Esophagus mucosa (tissue), 1 donor: Measurements from ENCODE around the gene APOBEC3B. TPM values are rescaled to one million over a fixed set of nuclear protein-coding genes. Genes with fewer than 3 reads are reported as not detected.
A peak's percentile ranks its signal among the peaks of the same experiment; 100 is the strongest.
"Not testable (repeated sequence)": the region's sequence is repeated elsewhere in the genome, so short reads cannot be mapped to it uniquely, and the experiment has no call there.

Experiments used
- ATAC-seq: fragments of 200-7000 bp; cut with Tn5 transposase; one replicate; pipeline ENCODE4 v1.9.1; 2020
- total RNA-seq: library from RNA; stranded (reverse); gene quantifications from one replicate; pipeline ENCODE4 v1.2.4, GENCODE V29; 2023
- donor health status: DM: yes; HTN: yes; CAD: no.

APOBEC3B gene
- total RNA-seq, 1 donor from 2014 or later, result 5.0 TPM

DNA sequence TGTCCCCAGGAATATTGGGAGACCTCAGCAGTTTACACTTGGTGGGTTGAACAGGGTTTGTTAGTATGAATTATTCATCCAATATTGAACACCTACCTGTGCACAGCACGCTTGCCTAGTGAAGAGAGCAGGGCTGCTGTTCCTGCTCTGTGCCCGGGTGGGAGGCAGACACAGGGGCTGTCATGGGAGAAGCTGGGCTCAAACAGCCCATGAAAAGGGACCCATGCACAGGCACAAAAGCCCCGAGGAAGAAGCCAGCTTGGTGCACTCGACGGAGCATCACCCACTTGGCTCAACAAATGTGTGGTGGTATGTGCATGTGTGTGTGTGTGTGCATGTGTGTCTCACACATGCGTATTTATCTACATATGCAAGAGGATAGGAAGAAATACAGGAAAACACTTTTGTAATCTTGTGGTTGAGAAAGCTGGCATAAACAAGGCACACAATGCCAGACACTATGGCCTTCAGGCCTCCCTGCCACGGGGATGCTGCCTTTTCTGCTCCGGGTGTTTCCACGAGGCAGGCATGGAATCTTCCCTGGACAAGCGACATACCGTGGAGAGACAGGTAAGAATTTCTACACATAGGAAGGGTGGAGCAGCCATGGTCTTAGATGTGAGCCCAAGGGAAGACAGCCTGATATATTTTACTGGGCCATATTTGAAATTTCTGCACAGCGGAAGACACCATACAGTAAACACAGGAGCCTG, 29.7 kb upstream of the APOBEC3B start:
- ATAC-seq, result no peak

GRCh38 chr22:38953091-38953490, 29.1 kb upstream of the APOBEC3B start:
- ATAC-seq, result no peak

GRCh38 chr22:38953577-38954413, 28.4 kb upstream of the APOBEC3B start:
- ATAC-seq, result peak; percentile 86

GRCh38 chr22:38954414-38955043, 27.6 kb upstream of the APOBEC3B start:
- no peak for ATAC-seq

DNA sequence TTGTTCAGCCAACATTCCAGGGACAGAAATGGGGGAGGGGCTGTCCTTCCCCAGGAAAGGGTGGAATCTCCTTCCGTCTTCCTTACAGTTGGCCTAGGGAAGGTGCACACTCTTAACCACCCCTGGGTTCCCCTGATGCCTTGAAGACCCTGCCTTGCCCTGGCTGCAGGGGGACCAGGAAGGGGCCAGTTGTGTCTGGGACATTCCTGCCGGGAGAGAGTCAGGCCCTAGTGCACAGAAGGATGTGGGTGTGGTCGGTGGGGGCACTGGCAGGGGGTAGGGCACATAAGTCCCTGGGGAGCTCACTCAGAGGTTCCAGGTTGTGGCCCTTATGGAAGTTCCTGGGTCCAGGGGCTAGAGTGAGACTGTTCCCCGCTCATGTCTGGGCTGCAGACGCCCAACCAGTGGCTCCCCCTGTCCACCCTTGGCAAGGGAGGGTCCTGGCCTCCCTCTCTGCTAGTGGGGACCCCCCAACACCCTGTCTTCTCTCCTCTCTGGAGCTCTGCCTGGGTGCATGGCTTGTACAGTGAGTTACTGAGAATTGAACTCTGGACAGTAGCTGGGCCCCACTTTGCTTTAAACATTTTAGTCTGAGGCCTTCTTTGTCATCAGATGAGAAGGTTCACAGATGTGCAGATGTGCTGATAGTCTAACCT, 26.8 kb upstream of the APOBEC3B start:
- ATAC-seq, result no peak

GRCh38 chr22:38955926-38956325, 26.2 kb upstream of the APOBEC3B start:
- ATAC-seq, result no peak

DNA sequence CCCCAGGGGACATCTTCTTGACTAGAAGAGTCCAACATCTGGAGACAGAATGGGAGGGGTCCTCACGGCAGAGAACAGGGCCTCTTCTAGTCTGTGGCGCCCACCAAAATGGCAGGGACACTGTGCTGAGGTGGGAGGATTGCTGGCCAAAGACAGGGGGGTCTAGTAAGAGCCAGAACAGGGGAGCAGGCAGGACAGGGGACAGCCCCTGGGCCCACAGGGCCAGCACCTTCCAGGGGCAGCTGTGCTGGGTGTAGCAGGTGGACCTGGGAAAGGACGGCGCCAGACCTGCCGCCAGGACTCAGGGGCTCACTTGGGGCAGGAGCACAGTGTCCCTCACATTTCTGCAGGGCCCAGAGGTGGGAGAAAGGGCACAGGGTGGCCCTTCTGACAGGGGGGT, 25.6 kb upstream of the APOBEC3B start:
- no peak for ATAC-seq

GRCh38 chr22:38957046-38957770, 24.9 kb upstream of the APOBEC3B start, which contains the start of gene APOBEC3A:
APOBEC3A (plus strand) TSS chr22:38957609; CDS start chr22:38957692, 83 bp downstream.
- peak; percentile 75 for ATAC-seq

DNA sequence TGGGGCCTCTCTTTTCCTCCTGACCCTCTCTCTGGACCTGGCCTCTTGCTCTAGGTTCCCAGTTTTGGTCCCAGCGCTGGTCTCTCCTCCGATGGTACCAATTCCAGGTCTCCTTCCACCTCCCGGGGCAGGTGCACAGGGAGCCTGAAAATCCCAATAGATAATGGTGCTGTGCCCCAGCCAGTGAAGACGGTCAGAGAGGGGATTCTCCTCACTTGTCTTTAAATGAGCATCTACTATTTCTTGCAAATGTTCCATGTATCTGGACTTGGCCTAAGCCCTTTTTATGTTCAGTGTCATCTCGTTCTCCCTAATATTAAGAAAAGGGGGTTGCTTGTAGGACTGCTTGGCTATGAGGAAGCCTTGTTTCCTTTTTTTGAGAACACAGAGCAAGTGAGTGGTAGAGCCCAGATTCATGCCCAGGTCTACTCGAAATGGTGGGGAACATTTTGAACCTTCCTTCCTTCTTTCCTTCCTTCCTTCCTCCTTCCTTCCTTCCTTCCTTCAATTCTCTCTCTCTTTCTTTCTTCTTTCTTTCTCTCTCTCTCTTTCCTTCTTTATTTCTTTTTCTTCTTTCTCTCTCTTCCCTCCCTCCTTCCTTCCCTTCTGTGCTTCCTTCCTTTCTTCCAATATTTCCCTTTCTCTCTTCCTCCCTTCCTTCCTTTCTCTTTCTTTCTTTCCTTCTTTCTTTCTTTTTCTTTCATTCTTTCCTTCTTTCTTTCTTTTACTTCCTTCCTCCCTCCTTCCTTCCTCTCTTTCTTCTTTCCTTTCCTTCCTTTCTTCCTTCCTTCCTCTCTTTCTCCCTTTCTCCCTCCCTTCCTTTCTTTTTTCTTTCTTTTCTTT, 24.1 kb upstream of the APOBEC3B start:
- no peak for ATAC-seq

DNA sequence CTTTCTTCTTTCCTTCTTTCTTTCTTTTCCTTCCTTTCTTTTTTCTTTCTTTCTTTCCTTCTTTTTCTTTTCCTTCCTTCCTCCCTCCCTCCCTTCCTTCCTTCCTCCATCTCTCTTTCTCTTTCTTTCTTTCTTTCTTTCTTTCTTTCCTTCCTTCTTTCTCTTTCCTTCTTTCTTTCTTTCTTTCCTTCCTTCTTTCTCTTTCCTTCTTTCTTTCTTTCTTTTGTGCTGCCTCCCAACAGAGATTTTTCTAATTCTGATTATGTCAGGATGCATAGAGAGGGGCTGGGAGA, 23.6 kb upstream of the APOBEC3B start:
- not testable (repeated sequence) for ATAC-seq

DNA sequence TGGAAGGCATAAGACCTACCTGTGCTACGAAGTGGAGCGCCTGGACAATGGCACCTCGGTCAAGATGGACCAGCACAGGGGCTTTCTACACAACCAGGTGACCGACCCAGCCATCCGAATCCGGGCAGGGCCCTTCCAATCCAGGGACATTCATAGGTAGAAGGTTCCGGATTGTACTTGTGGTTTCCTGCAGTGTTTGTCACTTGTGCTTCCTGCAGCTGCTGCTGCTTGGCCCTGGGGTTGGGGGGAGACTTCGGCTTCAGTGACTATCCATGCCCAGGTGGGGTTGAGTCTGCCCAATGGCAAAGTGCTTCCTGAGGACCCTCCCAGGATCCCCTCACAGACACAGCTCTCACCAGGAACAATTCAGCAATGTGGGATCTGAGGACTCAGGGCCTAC, 22.6 kb upstream of the APOBEC3B start:
- no peak for ATAC-seq

- ATAC-seq, result not testable (repeated sequence)
Observed at GRCh38 chr22:38960673-38961072, 21.5 kb upstream of the APOBEC3B start.

DNA sequence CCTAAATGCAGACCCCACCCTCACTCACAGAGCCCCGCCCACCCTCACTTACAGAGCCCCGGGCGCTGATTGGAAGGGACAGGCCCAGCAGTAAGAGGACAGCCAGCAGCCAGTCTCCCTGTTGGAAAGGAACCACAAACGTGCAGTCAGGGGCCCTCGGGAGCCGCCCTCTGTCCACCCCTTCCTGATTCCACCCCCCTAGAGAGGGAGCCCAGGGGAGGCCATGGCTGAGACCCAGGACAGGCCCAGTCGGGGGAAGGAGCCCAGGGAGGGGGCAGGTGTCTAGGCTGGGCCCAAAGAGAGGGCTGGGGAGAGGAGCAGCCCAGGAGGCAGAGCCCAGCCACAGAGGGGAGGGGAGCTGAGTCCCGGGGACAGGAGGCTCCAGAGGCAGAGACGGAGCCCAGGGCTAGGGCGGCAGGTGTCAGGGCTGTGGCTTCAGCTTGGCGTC, 18.8 kb upstream of the APOBEC3B start:
- ATAC-seq, result peak; percentile 14

- ATAC-seq, result peak; percentile 83
Observed at GRCh38 chr22:38963872-38964271, 18.3 kb upstream of the APOBEC3B start.

DNA sequence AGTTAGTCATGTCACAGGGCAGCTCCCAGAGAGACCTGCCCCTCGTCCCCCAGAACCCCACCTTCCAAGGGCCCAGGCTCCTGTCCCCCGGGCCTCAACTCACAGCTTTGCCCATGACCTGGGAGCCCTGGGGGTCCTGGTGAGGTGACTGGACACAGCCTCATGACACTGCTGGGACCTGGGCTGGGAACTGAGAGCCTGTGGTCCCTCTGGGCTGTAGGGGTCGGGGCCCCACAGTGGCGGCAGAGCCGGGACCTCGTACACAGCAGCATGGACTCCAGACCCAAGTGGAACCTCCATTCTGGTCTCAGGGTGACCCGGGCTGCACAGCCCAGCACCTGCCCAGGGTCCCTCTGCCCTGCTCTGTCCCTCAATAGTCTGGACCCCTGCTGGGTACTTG, 17.8 kb upstream of the APOBEC3B start:
- ATAC-seq, result peak; percentile 3

- ATAC-seq, result no peak
Observed at GRCh38 chr22:38964989-38965388, 17.2 kb upstream of the APOBEC3B start.

DNA sequence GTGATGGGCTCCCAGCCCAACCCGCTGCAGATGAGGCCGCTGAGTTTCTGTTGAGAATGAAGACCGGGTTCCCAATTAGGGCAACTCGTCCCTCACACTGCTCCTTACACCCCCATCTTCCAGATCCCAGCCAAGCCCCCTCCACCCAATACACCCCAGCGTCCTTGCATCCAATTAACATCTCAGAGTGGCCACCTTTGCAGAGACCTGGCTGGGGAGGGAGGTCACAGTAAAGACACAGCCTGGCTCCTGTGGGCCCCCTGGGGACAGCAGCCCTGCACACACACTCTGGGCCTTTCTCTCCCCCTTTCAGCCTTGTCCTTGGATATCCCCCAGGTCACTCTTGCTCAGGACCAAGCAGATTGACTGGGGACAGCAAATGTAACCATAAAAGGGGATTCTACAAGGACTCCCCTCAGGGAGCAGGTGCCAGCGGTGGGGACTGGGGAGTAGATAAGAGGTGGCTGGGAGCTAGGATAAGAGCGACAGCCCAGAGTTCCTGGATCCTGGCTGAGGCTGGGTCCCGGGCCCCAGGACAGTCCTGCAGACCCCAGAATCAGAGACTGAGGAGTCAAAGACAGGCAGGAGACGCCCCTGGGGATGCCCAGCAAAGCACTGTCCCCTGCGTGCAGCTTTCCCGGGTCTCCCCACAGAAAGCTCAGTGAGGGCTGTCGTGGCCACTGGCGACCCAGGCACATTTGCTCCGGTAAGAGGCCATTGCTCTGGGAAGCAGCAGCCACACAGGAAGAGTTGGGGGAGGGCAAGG, 16.4 kb upstream of the APOBEC3B start:
- ATAC-seq, result no peak

GRCh38 chr22:38966380-38966702, 15.8 kb upstream of the APOBEC3B start:
- no peak for ATAC-seq

DNA sequence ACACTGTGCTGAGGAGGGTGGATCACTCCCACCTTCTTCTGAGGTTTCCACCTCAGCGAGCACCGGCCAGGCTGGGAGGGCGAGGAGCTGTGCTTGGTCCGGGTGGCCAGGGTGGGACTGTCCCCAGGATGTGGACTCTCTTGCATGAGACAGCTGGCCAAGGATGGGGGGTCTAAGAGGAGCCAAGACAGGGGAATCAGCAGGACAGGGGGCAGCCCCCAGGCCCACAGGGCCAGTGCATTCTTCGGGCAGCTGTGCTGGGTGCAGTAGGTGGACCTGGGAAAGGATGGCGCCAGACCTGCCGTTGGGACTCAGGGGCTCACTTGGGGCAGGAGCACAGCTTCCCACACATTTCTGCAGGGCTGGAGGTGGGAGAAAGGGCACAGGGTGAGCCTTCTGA, 15.2 kb upstream of the APOBEC3B start:
- no peak for ATAC-seq
